ENCODE measurements around the gene ZNF282.

Gene ZNF282

GRCh38 chr7:149195180-149196150 lies at the start of gene ZNF282 (continued):
- TF ChIP-seq, protein P1, sequence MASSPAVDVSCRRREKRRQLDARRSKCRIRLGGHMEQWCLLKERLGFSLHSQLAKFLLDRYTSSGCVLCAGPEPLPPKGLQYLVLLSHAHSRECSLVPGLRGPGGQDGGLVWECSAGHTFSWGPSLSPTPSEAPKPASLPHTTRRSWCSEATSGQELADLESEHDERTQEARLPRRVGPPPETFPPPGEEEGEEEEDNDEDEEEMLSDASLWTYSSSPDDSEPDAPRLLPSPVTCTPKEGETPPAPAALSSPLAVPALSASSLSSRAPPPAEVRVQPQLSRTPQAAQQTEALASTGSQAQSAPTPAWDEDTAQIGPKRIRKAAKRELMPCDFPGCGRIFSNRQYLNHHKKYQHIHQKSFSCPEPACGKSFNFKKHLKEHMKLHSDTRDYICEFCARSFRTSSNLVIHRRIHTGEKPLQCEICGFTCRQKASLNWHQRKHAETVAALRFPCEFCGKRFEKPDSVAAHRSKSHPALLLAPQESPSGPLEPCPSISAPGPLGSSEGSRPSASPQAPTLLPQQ (tag by site-specific recombination; IDR thresholded peaks at IDR 0.05) = peak; percentile 59; the same call in 1 of the 2 replicates
- TF ChIP-seq ZEB2 (tag by site-specific recombination; IDR thresholded peaks at IDR 0.05) (peak; percentile 81), ZNF645 (tag by site-specific recombination; IDR thresholded peaks at IDR 0.05) (no peak), ZFP37 (tag by site-specific recombination; IDR thresholded peaks at IDR 0.05) (peak; percentile 73), ZNF704 (tag by site-specific recombination; IDR thresholded peaks at IDR 0.05) (no peak), SCRT2 (tag by site-specific recombination; IDR thresholded peaks at IDR 0.05) (no peak)

- peak within 1 kb of the TSS; percentile 87 for H3K27ac ChIP-seq (ENCODE audit: extremely low read depth, low read depth, low read length)
- H3K9me3 ChIP-seq (ENCODE audit: control insufficient read depth, insufficient read depth, low read depth, low read length) = no peaks in the 10 kb centered on the region
- H3K36me3 ChIP-seq (ENCODE audit: control insufficient read depth in 2 of 2, insufficient read depth in 1 of 2, low read length in 2 of 2) = peaks cover 0 to 14% of the 10 kb centered on the region in 2 experiments; a peak in 2 of 3 replicates
- peak within 1 kb of the TSS; percentile 65 for H3K4me3 ChIP-seq (ENCODE audit: low read depth, low read length)
- ChIA-PET CTCF (interaction anchor here (0.6 to 2.3 kb wide), 9 partner anchors 11 to 311 kb away, joined by 3 to 18 read pairs (median 3); partner anchors contain the start of genes ZNF282 and ZNF425), POLR2A (interaction anchor here (0.7 to 3.9 kb wide), 6 partner anchors 9 to 85 kb away, joined by 3 to 39 read pairs (median 8); partner anchors contain the start of genes ZNF282 and ZNF425)
- no peaks in the 10 kb centered on the region for H3K4me1 ChIP-seq (ENCODE audit: control insufficient read depth, insufficient read depth, low read length)
- TF ChIP-seq KLF9 (tag by site-specific recombination; IDR thresholded peaks at IDR 0.05; ENCODE audit: low read depth) (0 out of 2 replicates have a peak, but pooled peaks have one; percentile 39), ZNF830 (tag by site-specific recombination; IDR thresholded peaks at IDR 0.05; ENCODE audit: low read depth) (no peak), ZNF501 (tag by site-specific recombination; IDR thresholded peaks at IDR 0.05) (peak; percentile 22; the same call in 1 of the 2 replicates), ZBTB8A (tag by site-specific recombination; IDR thresholded peaks at IDR 0.05) (peak; percentile 13; the same call in 1 of the 2 replicates), HIC1 (tag by site-specific recombination; IDR thresholded peaks at IDR 0.05) (no peak), ZNF621 (tag by site-specific recombination; IDR thresholded peaks at IDR 0.05) (no peak), ZNF394 (tag by site-specific recombination; IDR thresholded peaks at IDR 0.05; ENCODE audit: borderline replicate concordance) (no peak; the same call in 1 of the 2 replicates), ZNF248 (tag by site-specific recombination; IDR thresholded peaks at IDR 0.05) (no peak), SCRT1 (tag by site-specific recombination; IDR thresholded peaks at IDR 0.05; ENCODE audit: borderline replicate concordance) (no peak), ZNF629 (tag by site-specific recombination; IDR thresholded peaks at IDR 0.05) (peak; percentile 59; the same call in 1 of the 2 replicates), ZNF473 (tag by site-specific recombination; IDR thresholded peaks at IDR 0.05) (no peak), ZNF76 (tag by site-specific recombination; IDR thresholded peaks at IDR 0.05; ENCODE audit: borderline replicate concordance, low read depth) (no peak), ZNF133 (tag by site-specific recombination; IDR thresholded peaks at IDR 0.05) (no peak), ZNF514 (tag by site-specific recombination; IDR thresholded peaks at IDR 0.05) (no peak), ZFP37 (tag by site-specific recombination; IDR thresholded peaks at IDR 0.05) (peak; percentile 64), REST (tag by site-specific recombination; IDR thresholded peaks at IDR 0.05) (0 out of 2 replicates have a peak, but pooled peaks have one; percentile 11)
- TF ChIP-seq, protein P1 (tag by site-specific recombination; IDR thresholded peaks at IDR 0.05) = peak; percentile 90
These were observed 48.1 kb upstream of the ZNF282 start, which contains the start of gene ZNF398 for GRCh38 chr7:149147072-149147751. Gene ZNF398 (plus strand): TSS chr7:149147453. CDS start chr7:149147743, 290 bp downstream.

Measured in HEK293 (cell line).